HT-29 (cell line): ENCODE results near the gene RNF135. TPM values are rescaled to one million over a fixed set of nuclear protein-coding genes. Genes with fewer than 3 reads are reported as not detected.
A peak's percentile ranks its signal among the peaks of the same experiment; 100 is the strongest.
"Not testable (repeated sequence)": the region's sequence is repeated elsewhere in the genome, so short reads cannot be mapped to it uniquely, and the experiment has no call there.

Experiments used
- DNase-seq: peaks from one replicate; pipeline ENCODE4 v3.0.0-alpha.2; 2015; ENCODE audit warnings: low spot score
- total RNA-seq: library from RNA; depleted of rRNA; stranded (reverse); fragments of >200 nt; shearing (Covaris generic); gene quantifications from 2 replicates; pipeline ENCODE4 v1.2.3, GENCODE V29; 2014

RNF135 gene
- total RNA-seq, 1 experiment from 2014 or later: 4.9 TPM

- no peak for DNase-seq
Observed at GRCh38 chr17:30997842-30998241, 27.0 kb downstream of the RNF135 start.

GRCh38 chr17:31002047-31002446 lies 31.2 kb downstream of the RNF135 start:
- no peak for DNase-seq

DNA sequence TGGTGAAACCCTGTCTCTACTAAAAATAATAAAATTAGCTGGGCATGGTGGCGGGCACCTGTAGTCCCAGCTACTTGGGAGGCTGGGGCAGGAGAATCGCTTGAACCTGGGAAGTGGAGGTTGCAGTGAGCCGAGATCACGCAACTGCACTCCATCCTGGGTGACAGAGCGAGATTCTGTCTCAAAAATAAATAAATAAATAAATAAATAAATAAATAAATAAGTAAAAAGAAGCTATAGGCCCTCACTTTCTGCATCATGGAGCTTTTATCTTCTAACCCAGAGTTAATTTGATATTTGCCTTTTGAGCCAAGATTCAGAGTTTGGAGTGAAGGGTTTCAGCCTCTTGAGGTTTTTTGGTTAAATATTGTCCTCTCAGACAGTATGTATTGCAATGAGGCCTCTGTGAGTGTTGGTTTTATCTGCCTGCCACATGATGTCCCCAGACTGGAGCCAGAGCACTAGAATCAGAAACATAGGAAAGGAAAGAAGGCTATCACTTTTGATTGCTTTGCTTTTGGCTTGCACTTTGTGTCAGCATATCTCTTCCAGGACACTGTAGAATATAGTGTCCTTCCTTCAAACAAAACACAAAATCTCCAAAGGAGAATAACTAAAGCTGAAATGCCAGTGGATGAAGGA lies 32.5 kb downstream of the RNF135 start:
- DNase-seq: no peak

- DNase-seq: no peak
Observed at GRCh38 chr17:31004160-31004559, 33.3 kb downstream of the RNF135 start.

GRCh38 chr17:31007695-31008373 lies 37.0 kb downstream of the RNF135 start:
- no peak for DNase-seq

- DNase-seq: peak; percentile 74
Observed at GRCh38 chr17:31008374-31009041, 37.7 kb downstream of the RNF135 start.

- DNase-seq: not testable (repeated sequence)
Observed at GRCh38 chr17:31009042-31009702, 38.3 kb downstream of the RNF135 start.

GRCh38 chr17:31010014-31010413 lies 39.2 kb downstream of the RNF135 start:
- DNase-seq: not testable (repeated sequence)

DNA sequence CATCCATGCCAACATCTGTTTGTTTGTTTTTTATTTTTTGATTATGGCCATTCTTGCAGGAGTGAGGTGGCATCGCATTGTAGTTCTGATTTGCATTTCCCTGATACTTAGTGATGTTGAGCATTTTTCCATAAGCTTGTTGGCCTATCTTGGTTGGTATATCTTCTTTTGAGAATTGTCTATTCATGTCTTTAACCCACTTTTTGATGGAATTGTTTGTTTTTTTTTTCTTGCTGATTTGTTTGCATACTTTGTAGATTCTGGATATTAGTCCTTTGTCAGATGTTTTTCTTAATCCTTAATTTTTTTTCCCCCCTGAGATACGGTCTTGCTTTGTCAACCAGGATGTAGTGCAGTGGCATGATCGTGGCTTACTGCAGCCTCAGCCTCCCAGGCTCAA lies 43.0 kb downstream of the RNF135 start:
- DNase-seq: no peak

GRCh38 chr17:31015639-31016038 lies 44.8 kb downstream of the RNF135 start:
- DNase-seq: no peak

GRCh38 chr17:31019004-31019403 lies 48.2 kb downstream of the RNF135 start:
- DNase-seq: no peak

- DNase-seq: not testable (repeated sequence)
Observed at GRCh38 chr17:31023171-31023570, 52.3 kb downstream of the RNF135 start.

DNA sequence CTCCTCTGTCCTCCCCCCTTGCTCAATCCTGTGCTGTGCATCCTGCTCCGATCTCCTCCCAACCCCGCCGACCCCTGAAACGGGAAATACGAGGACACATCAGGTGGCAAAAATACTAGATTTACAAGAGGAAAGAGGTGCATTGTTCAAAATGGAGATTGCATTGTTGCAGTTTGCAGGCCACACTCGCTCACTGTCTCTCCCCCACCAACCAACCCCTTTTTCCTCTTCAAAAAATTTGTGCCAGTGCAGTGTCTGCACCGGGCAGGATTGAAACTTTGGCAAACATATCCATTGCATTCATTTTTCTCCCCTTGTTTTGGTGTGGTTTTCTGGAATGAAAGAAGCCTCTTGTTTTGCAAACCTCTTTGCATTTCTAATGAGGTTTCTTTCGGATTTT lies 61.0 kb downstream of the RNF135 start:
- DNase-seq: no peak

DNA sequence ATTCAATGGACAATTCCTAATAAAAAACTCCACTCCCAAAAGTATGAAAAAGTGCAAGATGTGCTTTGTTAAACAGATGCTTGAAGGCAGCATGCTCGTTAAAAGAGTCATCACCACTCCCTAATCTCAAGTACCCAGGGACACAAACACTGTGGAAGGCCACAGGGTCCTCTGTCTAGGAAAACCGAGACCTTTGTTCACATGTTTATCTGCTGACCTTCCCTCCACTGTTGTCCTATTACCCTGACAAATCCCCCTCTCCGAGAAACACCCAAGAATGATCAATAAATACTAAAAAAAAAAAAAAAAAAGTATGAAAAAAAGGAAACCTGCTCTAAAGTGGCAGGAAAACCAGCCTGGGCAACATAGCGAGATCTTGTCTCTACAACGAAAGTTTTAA lies 64.8 kb downstream of the RNF135 start:
- not testable (repeated sequence) for DNase-seq

DNA sequence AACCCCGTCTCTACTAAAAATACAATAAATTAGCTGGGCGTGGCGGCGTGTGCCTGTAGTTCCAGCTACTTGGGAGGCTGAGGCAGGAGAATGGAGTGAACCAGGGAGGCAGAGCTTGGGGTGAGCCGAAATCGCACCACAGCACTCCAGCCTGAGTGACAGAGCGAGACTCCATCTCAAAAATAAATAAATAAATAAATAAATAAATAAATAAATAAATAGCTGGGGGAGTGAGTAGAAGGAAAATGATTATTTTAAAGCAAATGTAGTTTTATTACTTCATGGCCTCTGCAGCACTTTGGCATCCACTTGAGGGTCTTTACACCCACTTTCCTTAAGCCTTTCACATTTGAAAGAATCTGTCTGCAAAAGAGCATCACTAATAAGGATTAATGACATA lies 70.0 kb downstream of the RNF135 start:
- not testable (repeated sequence) for DNase-seq

GRCh38 chr17:31042378-31042777 lies 71.5 kb downstream of the RNF135 start:
- DNase-seq: not testable (repeated sequence)

DNA sequence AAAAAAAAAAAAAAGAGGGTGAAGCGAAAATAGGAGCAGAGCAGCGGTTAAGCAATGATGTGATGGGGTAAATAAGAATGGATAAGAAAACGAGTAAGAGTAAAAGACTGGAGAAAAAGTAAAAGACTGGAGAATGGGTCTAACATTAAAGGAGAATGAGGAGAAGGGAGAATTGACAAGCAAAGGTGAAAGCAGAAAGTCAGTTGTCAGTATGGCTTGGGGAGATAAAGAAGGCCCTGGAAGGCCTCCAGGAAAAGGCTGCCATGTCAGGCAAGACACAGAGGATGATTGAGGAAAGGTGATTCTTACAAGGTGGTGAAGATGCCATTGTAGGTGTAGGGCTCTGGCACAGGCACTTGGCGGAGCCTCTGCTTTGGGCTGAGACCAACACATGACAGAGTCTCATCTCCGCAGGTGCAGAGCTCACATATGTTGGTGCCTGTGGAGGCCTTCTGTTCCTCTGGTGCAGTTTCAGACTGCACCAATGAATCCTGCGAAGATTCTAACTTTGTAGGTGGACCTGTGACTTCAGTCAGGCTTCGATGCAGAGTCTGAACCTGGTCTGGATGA lies 76.1 kb downstream of the RNF135 start:
- DNase-seq: not testable (repeated sequence)

- no peak for DNase-seq
Observed at GRCh38 chr17:31048142-31048541, 77.3 kb downstream of the RNF135 start.

GRCh38 chr17:31048780-31049179 lies 77.9 kb downstream of the RNF135 start:
- DNase-seq: no peak
